CD4-positive, alpha-beta T cell treated with Interleukin-4 for 4 hours (primary cell): ENCODE data around the gene OFD1.
A peak's percentile ranks its signal among the peaks of the same experiment; 100 is the strongest.
"Not testable (repeated sequence)": the region's sequence is repeated elsewhere in the genome, so short reads cannot be mapped to it uniquely, and the experiment has no call there.

Source experiments
- DNase-seq: peaks from one replicate; pipeline ENCODE4 v3.0.0-alpha.2; 2020

Gene OFD1

GRCh38 chrX:13703589-13703988, 31.0 kb upstream of the OFD1 start:
- no peak for DNase-seq

DNA sequence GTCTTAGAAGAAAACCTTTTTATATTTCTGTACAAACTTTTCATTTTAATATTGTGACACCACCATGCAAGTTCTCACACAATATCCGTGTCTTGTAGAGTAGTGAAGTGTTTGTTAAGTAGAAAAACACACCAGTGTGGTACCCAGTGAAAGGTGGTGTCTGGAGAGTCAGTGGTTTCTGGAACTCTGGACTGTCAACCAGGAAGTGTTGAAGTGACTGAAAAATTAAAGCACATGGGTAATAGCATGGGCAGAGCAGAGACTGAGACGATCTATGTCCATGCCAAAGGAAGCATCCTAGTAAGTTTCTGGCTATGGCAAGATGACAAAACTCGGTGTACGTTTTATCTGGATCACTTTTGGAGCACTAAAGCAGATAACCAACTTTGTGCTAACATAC, 23.4 kb upstream of the OFD1 start:
- DNase-seq: no peak

GRCh38 chrX:13716455-13716854, 18.1 kb upstream of the OFD1 start:
- DNase-seq: no peak

GRCh38 chrX:13716905-13717304, 17.6 kb upstream of the OFD1 start:
- DNase-seq: peak; percentile 47

- no peak for DNase-seq
These were observed 16.7 kb upstream of the OFD1 start for GRCh38 chrX:13717700-13718472.

DNA sequence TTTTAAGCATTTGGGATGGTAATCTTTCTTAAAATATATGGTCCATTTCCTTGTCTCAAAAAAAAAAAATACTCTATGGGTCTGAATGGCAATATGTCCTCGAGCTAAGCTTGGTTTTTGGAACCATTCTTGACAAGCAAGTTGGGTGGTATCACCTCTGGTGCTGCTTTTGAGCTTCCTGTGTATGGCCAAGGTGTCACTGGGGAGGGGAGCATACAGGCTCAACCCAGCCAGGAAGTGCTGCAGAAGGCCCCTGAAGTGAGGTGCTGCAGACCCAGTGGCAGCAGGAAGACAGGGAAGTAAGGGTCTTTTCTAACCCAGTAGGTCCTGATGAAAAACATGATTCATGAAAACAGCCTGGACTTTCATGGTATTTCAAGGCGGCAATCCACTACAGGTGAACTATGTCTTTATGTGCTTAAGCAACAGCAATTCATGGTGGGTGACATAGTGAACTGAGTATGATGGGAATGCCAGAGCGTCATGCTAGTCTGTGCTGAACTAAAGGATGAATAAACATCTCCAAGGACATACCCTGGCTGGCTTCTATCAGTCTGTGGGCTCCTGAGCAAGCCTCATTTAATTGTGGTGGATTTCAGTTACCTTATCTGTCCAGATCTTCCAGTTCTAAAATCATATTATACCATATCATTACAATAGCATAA, 15.2 kb upstream of the OFD1 start:
- DNase-seq: peak; percentile 53

GRCh38 chrX:13721371-13721770, 13.2 kb upstream of the OFD1 start:
- no peak for DNase-seq

GRCh38 chrX:13721819-13722519, 12.6 kb upstream of the OFD1 start:
- DNase-seq: no peak

DNA sequence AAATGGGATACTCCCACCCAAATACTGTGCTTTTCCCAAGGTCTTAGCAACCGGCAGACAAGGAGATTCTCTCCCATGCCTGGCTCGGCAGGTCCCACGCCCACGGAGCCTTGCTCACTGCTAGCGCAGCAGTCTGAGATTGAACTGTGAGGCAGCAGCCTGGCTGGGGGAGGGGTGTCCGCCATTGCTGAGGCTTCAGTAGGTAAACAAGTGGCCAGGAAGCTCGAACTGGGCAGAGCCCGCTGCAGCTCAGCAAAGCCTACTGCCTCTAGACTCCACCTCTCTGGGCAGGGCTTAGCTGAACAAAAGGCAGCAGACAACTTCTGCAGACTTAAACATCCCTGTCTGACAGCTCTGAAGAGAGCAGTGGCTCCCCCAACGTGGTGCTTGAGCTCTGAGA, 9.7 kb upstream of the OFD1 start:
- DNase-seq: peak; percentile 75

- DNase-seq: not testable (repeated sequence)
These were observed 8.0 kb upstream of the OFD1 start for GRCh38 chrX:13726583-13726982.

- DNase-seq: not testable (repeated sequence)
These were observed 4.0 kb upstream of the OFD1 start for GRCh38 chrX:13730523-13730922.

- DNase-seq: no peak
These were observed 2.1 kb upstream of the OFD1 start for GRCh38 chrX:13732246-13733067.

DNA sequence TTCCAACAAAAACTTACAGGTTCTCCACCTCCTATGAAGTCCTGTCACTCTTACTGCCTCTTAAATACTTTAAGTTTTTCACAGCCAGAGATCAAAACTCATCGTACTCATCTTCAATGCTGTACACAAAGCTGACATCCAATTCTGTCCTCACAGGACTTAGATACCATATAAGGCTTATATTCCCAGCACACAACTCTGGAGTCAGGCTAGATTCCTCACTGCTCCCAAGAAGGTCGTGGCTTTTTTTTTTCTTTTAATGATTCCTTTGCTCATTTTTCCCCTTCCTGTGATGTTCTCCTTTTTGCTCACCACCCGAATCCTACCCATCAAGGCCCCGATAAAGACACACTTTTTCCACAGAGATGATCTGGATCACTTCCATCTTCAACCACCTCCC, 1.0 kb upstream of the OFD1 start:
- no peak for DNase-seq

DNA sequence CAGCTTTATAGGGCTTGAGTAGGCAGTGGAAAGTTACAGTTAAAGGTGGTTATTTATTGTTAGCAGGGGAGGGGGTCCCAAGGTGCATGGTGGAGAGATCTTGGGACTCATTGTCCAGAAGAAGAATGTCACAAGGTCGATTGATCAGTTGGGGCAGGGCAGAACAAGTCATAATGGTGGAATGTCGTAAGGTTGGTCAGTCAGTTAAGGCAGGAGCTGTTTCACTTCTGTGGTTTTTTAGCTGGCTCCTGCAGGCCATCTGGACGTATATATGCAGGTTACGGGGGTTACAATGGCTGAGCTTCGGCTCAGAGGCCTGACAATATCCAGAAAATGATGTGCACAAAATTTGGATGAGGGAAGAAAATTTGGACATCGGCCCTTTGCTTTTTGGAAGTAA, 7.1 kb downstream of the OFD1 start:
- DNase-seq: no peak

DNA sequence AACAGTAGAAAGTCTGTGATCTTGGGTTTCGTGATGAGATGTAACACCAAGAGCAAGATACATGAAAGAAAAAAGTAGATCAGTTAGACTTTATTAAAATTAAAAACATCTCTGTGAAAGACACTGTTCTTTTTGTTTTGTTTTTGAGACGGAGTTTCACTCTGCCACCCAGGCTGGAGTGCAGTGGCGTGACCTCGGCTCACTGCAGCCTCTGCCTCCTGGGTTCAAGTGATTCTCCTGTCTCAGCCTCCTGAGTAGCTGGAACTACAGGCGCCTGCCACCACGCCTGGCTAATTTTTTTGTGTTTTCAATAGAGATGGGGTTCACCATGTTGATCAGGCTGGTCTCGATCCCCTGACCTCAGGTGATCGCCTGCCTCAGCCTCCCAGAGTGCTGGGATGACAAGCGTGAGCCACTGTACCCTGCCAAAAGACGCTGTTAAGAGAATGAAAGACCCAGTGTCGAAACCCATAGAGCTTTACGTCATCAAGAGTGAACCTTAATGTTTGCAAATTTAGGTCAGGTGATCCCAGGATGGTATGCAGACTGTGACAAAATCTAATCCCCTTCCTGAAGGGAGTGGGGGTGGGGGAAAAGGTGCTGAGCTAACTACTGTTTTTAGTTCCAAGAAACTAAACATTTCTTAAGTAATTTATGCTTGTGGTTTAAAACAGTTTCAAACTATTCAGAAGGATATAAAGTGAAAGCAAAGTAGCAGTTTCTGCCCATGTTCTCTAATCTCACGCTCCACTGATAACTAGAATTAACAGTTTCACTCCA, 8.0 kb downstream of the OFD1 start:
- DNase-seq: peak; percentile 70

DNA sequence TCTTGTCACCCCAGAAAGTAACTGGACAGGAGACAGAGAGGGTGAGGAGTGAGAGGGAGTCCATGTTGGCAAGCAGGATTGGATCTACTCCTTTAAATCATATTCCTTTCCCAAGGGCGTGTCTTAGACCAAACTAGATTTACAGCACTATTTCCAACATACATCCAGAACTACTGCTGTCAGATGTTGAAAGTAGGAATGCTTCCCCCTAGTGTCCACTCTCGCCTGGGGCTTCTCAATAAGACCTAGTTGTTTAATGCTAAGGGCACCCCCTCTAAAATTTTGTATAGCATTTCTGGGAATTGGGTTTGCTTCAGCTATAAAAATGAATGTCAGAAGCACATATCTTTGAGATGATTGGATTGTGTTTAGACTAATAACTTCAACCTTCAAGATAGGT, 13.3 kb downstream of the OFD1 start:
- peak; percentile 43 for DNase-seq

DNA sequence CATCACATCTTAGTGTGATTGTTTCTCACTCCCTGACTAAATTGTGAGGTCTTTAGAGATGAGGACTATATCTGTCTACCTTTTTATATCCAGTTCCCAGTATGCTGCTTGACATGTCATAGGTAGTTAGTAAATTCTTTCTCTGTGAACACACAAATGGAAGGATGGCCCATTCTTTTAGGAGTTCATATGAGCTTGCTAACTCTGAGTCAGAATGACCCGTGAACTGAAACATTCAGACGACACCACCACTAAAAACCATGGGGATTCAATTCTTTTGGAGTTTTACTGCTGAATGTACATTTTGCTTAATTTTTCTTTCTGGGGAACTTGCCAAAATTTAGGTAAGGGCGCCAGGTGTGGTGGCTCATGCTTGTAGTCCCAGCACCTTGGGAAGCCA, 13.9 kb downstream of the OFD1 start:
- DNase-seq: no peak

DNA sequence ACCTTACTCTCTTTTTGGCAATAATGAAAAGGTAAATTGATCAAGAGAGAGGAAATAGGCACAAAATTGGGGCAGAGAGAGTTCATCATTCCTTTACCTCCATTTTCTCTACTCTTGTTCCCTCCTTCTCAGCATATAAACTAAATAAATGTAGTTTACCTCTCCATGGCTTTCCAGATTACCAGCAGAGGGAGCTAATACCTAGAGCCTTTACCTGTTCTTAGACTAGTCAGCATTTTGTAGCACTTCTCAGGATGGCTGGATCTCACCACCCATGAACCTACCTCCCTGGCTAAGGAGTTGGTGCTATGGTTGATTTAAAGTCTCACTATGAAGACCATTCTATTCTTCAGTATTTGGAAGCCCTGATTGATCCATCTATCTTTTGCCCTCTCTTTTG, 15.7 kb downstream of the OFD1 start:
- peak; percentile 58 for DNase-seq

DNA sequence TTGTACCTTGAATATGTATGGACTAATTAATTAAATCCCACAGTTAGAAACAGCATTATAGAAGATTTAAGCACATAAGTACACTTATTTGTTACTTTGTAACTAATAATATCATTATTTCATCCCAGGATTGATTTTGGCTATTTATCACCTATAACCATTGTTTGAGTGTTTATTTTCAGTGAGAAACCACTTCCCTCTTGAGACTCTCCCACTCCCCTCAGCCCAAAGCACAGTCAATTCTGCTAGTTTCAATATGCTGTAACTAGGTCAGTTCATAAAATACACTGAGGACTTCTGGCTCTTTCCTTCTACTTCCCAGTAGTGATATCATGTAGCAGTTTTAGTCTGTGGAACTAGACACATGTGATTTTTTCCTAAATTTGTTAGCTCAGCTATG, 16.3 kb downstream of the OFD1 start:
- no peak for DNase-seq

- DNase-seq: no peak
These were observed 17.6 kb downstream of the OFD1 start for GRCh38 chrX:13752141-13752540.

DNA sequence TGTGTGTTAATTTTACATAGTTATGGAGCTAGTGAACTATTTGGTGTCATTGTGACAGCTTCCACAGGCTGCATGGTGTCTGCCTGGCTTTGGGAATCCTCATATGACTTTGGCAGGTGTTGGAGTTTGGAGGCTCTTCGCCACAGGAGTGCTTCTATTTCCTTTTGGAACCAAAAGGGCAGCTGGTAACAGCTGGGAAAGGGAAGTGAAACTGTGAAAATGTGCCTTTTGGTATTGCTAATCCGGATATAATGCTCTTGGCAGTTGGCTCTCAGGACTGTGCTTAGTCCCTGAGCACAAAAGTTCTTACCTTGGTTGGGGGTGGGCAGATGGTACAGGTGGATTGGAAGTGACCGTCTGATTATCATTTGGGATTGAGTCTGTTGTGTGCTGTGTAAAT, 18.1 kb downstream of the OFD1 start:
- no peak for DNase-seq

- DNase-seq: no peak
These were observed 20.2 kb downstream of the OFD1 start for GRCh38 chrX:13754765-13755164.
